ENCODE results near the gene DAB2IP. TPM values are rescaled to one million over a fixed set of nuclear protein-coding genes. Genes with fewer than 3 reads are reported as not detected.

The DAB2IP gene
- total RNA-seq, 1 donor from 2014 or later = not detected

- intact Hi-C loops (cut with micrococcal nuclease) = no loop called here
Measured at GRCh38 chr9:121813519-121814210, 162.2 kb downstream of the DAB2IP start.

GRCh38 chr9:121814594-121814993 lies 163.2 kb downstream of the DAB2IP start:
- intact Hi-C loops (cut with micrococcal nuclease) = no loop called here

GRCh38 chr9:121815084-121815483 lies 163.7 kb downstream of the DAB2IP start:
- intact Hi-C loops (cut with micrococcal nuclease) = no loop called here

GRCh38 chr9:121815546-121816448 lies 164.4 kb downstream of the DAB2IP start:
- intact Hi-C loops (cut with micrococcal nuclease) = no loop called here

DNA sequence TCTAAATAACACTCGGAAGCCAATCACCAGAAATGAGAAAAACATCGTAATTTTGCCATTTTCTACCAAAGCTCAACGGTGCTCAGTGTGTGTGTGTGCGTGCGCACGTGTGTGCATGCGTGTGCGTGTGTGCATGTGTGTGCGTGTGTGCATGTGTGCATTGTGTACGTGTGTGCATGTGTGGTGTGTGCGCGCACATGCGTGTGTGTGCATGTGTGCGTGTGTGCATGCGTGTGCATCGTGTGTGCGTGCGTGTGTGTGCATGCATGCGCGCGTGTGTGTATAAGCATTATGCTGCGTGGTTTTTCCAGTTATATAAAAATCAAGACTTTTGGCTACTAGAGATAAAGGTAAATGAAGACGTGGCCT lies 165.0 kb downstream of the DAB2IP start:
- intact Hi-C loops (cut with micrococcal nuclease) = no loop called here

DNA sequence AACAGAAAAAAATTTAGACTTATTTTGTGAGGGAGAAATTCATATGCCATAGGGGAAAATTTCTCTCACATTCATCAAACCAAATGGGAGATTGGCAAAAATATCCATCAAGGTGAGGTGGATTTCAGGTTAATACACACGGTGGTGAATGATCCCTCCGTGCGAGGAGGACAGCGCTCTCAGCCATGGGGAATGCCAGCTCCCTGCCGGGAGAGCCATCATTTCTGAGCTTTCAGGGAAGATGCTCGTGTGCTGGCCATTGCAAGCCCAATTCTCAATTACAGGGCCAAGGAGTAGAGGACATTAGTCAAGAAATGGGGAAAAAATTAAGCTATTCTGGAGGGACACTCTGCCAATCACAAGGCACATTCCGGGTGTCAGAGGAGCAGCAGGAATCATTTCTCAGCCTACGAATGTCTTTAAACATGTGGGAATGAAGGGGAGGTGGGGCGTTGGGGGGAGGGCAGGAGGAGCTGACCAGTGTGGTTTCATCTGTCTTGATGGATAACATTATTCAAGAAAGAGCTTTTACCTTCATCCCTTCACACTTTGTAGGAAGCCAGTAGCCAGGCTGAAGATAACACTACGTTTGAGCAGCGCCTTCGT lies 165.5 kb downstream of the DAB2IP start:
- intact Hi-C loops (cut with micrococcal nuclease) = no loop called here

DNA sequence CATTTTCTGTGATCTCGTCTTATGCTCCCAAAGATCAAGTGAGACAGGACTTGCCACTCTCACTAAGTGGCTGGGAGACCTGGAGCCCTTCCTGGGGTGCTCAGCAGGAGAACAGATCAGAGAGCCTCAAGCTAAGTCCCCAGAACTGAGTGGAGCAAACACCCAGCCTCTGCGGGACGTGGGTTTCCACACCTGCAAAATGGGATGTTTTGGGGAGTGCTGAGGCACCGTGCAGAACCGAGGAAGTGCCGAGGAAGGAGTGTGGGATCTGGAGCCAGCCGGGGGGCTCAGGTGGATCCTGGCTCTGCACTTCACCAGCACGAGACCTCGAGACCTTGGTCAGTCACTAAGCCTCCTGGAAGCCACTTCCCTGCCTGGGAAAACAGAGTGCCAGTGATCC lies 166.0 kb downstream of the DAB2IP start:
- intact Hi-C loops (cut with micrococcal nuclease) = no loop called here

GRCh38 chr9:121818016-121818661 lies 166.7 kb downstream of the DAB2IP start:
- intact Hi-C loops (cut with micrococcal nuclease) = no loop called here

DNA sequence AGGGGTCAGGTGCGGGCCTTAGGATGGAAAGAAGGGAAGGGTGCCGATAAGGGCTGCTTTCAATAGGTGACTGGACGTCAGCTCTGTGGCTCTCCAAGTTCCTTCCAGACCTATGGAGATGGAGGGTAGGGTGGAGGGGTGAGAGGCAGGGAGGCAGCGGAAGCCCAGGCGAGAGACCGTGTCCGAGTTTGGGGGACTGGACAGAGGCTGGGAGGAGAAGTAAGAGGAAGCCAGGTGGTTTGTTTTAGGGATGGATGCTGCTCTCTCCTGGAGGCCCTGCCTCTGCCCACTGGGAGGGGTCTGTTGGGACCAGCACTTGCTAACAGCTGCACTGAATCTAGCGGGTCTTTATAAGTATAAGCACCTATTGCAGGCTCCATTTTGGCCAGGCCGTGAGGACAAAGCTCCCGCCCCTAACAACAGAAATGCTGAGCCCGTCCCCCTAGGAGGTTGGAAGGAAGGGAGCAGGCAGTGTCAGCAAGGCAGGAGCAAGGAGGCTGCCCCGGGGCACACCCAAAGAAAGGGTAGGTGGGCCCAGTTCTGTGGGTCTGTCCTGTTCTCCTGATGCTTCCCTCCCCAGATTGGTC lies 167.5 kb downstream of the DAB2IP start:
- intact Hi-C loops (cut with micrococcal nuclease) = no loop called here

DNA sequence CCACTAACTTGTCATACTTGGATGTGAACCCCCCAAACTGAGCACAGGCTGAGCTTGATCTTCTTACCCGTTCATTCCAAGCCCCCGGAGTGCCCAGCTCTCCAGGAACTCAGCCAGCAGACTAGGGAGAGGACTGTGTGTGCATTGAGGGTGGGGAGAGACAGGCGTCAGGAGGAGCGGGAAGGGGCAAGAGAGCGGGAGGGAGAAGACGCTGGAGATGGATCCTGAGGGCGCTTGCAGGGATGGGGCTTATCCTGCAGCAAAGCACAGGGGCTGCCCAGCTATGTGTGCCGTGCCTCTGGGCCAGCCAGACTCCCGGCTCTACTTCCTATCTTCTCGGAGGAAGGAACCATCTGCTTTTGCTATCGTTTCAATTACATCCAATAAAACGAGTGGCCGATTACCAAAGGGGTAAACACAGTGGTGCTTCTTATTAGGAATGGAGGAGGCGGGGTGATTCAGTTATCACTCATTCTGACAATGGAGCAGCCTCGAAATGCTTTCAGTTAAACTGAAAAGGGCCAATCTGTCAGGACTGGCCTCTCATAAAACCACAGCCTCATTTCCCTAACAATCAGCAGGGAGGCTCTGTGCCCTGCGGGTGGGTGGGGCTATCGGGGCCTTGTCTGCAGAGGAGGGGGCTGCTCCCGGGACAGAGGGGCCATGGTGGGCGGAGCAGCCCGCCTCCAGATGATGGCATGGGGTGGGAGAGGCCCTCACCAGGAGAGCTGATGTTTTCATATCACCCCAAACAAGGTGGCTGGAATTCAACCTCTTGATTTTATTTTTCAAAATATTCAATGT lies 168.2 kb downstream of the DAB2IP start:
- intact Hi-C loops (cut with micrococcal nuclease) = no loop called here

DNA sequence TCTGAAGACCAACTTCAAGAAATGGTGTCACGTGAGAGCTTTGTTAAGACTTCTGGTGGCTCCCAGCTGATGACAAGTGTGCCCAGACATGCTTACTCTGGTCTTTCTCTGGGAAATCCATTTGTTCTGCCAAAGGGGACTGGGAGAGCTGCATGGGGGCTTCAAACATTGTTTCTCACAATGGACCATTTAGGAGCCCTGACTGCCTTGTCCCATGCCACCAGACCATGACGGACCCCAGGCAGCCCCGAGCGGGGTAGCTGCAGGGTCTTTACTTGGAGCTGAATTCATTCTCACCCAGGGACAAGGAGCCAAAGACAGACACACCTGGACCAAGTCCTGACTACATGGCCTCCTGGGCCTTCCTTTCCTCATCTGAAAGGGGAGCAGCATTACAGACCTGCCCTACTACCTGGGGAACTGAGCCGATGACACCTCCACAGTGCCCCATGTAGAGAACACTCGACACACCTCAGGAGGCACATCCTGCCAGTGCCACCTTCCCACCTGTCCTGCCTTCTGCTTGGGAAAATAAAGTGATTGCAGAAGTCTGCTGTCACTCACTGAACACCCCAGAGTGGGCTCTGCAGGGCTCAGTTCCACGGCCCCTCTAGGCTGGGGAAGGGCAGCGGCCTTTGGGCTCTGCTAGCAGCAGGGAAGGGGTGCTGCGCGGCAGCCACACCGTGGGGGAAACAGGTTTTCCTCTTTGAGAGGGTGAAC lies 169.0 kb downstream of the DAB2IP start:
- intact Hi-C loops (cut with micrococcal nuclease) = no loop called here

GRCh38 chr9:121821326-121821725 lies 169.9 kb downstream of the DAB2IP start:
- intact Hi-C loops (cut with micrococcal nuclease) = no loop called here

DNA sequence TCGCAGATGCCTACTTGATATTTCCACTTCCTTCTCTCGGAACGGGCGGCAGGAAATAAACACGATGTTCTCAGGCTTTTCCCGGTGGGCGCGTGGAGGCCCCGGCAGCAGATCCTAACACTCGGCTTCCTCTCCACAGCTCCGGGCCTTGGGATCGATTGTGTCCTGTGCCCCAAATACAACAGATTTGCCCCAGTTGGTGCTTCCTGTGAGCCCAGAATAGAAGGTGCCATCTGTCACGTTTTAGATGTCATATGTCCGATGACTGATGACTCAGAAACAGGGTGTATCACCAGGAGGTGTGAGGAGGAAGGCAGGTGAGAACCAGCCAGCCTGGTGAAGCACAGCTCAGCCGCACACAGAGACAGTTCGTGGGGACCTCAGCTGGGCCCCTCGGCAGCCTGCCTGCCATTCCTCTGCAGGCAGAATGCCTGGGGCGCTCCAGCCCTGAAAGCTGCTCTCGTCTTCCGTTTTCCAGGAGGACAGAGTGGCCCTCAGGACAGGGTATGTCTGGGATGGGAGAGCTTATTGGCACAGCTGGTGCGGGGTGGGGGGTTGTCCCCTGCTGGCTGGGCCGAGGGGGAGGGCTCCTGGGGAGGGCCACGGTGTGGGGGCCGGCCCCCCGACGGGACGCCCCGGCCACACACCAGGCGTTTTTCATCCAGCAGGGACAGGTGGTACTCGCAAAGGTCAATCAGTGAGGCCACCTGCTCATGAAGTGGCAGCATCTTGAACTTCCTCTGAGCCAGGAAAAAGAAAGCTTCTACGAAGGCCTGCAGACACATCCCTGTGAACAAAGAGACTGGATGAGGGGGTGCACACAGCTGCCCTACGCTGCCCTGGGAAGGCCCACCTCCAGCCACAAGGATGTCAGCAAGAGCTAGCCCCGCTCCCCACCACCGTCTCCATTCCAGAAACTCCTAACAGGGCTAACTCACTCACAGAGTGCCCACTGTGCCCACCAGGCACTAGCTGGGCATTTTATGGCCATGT lies 171.0 kb downstream of the DAB2IP start:
- intact Hi-C loops (cut with micrococcal nuclease) = no loop called here

DNA sequence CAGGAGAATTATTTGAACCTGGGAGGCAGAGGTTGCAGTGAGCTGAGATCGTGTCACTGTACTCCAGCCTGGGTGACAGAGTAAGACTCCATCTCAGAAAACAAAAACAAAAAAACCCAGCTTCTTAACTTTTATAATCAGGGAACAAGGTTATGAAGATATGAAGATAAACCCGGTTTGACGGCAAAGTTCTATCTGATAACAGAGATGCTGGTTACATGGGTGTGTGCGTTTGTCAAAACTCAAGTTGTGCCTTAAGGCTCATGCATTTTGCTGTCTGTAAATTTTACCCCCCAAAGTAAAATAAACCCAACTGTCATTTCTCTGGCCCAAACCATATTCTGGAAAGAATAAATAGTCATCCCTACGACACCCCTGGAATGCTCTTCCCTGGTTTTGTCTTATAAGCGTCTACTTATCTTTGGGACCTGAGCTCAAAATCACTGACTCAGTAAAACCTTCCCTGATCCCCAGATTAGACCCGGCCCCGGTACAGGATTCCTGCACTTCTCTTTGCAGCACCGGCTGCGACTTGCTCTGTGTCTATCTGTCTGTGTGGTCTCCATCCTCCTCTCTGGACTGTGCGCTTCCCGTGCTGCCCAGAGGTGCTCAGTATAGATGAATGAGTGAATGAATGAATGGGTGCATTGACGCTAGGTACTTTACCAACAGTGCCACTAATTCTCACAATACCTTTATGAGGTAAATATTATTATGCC lies 172.2 kb downstream of the DAB2IP start:
- intact Hi-C loops (cut with micrococcal nuclease) = no loop called here

GRCh38 chr9:121824651-121825030 lies 173.2 kb downstream of the DAB2IP start:
- intact Hi-C loops (cut with micrococcal nuclease) = no loop called here

- intact Hi-C loops (cut with micrococcal nuclease) = no loop called here
Measured at GRCh38 chr9:121825031-121825691, 173.7 kb downstream of the DAB2IP start.

DNA sequence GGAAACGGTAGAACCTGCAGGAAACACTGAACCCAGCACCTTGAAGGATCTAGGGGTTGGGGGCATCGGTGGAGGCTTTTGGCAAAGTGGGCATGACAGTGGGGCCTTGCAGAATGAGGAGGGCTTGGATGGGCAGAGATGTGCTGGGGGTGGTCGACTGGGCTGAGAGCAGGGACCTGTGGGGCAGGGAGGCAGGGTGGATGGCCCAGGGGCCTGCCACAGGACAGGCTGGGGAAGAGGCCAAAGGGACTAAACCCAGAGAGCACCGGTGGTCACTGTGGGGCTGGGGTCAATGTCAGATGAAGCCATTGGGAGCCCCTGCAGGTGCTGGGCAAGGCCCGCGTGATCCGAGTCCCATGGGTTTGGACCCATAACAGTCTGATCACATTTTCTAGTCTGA lies 175.3 kb downstream of the DAB2IP start:
- intact Hi-C loops (cut with micrococcal nuclease) = no loop called here
